Neutrophil (primary cell): ENCODE measurements around the gene PDE1A.

Experiments
- H3K27ac ChIP-seq: fragments of 200-600 bp; sonication (generic); 2 replicates; pipeline ENCODE4 v1.5.1; 2016; ENCODE audit warnings: mild to moderate bottlenecking, moderate library complexity
- H3K27me3 ChIP-seq: fragments of 200-600 bp; sonication (generic); 2 replicates; pipeline ENCODE4 v1.6.0; 2016; ENCODE audit warnings: mild to moderate bottlenecking
- H3K36me3 ChIP-seq: fragments of 200-600 bp; sonication (generic); 2 replicates; pipeline ENCODE4 v1.5.1; 2017
- H3K4me1 ChIP-seq, 2 experiments: fragments of 200-600 bp in 1 of 2; sonication (generic) in 1 of 2; 1 replicate in 1 of 2; 2 replicates in 1 of 2; pipeline versions ENCODE4 v1.5.1 to v1.6.1; 2013 to 2016; ENCODE audit warnings: low read depth in 1 of 2, low read length in 1 of 2, mild to moderate bottlenecking in 1 of 2, moderate library complexity in 1 of 2; ENCODE audit not compliant: control insufficient read depth in 1 of 2, insufficient read depth in 1 of 2
- H3K4me3 ChIP-seq, 2 experiments: fragments of 200-600 bp in 1 of 2; sonication (generic) in 1 of 2; 1 replicate in 1 of 2; 2 replicates in 1 of 2; pipeline ENCODE4 v1.5.1; 2013 to 2016; ENCODE audit warnings: low read depth in 1 of 2, low read length in 1 of 2, mild to moderate bottlenecking in 1 of 2, moderate library complexity in 1 of 2
- H3K9me3 ChIP-seq: fragments of 200-600 bp; sonication (generic); 2 replicates; pipeline ENCODE4 v1.5.1; 2016
- TF ChIP-seq, protein P1 (sequence below): fragments of 200-600 bp; sonication (generic); IDR thresholded peaks from 2 replicates; pipeline ENCODE4 v1.5.1; 2016; ENCODE audit warnings: antibody characterized with exemption

The PDE1A gene

GRCh38 chr2:182447863-182448262 is 21.0 kb upstream of the PDE1A start:
- Histone ChIP-seq H3K27me3 (no peaks in the 10 kb centered on the region), H3K9me3 (no peaks in the 10 kb centered on the region), H3K4me1 (no peaks in the 10 kb centered on the region), H3K4me3 (no peak overlapping the region), H3K27ac (no peak overlapping the region), H3K36me3 (no peaks in the 10 kb centered on the region)
- TF ChIP-seq, protein P1, sequence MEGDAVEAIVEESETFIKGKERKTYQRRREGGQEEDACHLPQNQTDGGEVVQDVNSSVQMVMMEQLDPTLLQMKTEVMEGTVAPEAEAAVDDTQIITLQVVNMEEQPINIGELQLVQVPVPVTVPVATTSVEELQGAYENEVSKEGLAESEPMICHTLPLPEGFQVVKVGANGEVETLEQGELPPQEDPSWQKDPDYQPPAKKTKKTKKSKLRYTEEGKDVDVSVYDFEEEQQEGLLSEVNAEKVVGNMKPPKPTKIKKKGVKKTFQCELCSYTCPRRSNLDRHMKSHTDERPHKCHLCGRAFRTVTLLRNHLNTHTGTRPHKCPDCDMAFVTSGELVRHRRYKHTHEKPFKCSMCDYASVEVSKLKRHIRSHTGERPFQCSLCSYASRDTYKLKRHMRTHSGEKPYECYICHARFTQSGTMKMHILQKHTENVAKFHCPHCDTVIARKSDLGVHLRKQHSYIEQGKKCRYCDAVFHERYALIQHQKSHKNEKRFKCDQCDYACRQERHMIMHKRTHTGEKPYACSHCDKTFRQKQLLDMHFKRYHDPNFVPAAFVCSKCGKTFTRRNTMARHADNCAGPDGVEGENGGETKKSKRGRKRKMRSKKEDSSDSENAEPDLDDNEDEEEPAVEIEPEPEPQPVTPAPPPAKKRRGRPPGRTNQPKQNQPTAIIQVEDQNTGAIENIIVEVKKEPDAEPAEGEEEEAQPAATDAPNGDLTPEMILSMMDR, result no peak

GRCh38 chr2:182447163-182447562 is 20.3 kb upstream of the PDE1A start:
- Histone ChIP-seq H3K4me1 (no peaks in the 10 kb centered on the region), H3K9me3 (no peaks in the 10 kb centered on the region), H3K27me3 (no peaks in the 10 kb centered on the region), H3K27ac (no peak overlapping the region), H3K36me3 (no peaks in the 10 kb centered on the region), H3K4me3 (no peak overlapping the region)
- TF ChIP-seq, protein P1, result no peak

DNA sequence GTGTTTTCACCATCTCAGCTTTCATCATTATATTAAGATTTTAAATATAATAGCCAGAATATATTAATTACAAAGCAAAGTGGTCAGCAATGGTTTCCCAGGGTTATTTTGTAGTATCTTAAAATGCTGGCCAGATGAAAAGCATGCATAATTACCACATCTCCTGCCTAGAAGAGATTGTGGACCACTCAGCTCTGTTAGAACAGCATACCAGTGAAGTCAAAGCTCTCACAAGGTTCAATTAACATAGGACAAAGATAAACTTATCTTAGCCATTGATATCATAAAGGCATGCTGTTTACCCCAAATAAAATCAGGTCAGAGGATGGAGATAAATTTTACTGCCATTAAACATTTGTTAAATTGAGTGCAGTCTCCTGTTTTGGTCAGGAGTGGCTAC is 19.3 kb upstream of the PDE1A start:
- Histone ChIP-seq H3K4me3 (no peak overlapping the region), H3K36me3 (no peaks in the 10 kb centered on the region), H3K27me3 (no peaks in the 10 kb centered on the region), H3K27ac (no peak overlapping the region), H3K4me1 (no peaks in the 10 kb centered on the region), H3K9me3 (no peaks in the 10 kb centered on the region)
- TF ChIP-seq, protein P1, result no peak

- Histone ChIP-seq H3K9me3 (no peaks in the 10 kb centered on the region), H3K36me3 (no peaks in the 10 kb centered on the region), H3K4me1 (no peaks in the 10 kb centered on the region), H3K4me3 (no peak overlapping the region), H3K27ac (no peak overlapping the region), H3K27me3 (no peaks in the 10 kb centered on the region)
- TF ChIP-seq, protein P1, result no peak
These were observed 18.6 kb upstream of the PDE1A start for GRCh38 chr2:182445391-182445965.

GRCh38 chr2:182444806-182445205 is 18.0 kb upstream of the PDE1A start:
- Histone ChIP-seq H3K9me3 (no peaks in the 10 kb centered on the region), H3K27me3 (no peaks in the 10 kb centered on the region), H3K4me1 (no peaks in the 10 kb centered on the region), H3K4me3 (no peak overlapping the region), H3K27ac (no peak overlapping the region), H3K36me3 (no peaks in the 10 kb centered on the region)
- TF ChIP-seq, protein P1, result no peak

DNA sequence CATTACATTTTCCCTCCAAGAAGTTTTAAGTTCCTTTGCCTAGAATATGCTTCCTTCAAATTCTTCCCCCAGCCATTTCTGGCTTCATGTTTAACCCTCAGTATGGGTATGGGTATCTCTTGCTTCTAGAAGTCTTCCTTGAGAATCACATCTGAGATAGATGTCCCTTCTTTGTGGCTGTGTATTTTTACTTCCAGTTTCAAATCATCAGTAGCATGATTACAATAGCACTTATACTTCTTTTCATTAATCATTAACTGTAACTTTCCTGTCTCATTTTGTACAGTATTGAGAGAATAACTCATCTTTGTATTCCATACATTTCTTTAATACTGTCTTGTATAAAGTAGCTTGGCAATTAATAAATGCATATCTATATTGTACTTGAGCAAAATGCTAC is 17.3 kb upstream of the PDE1A start:
- no peaks in the 10 kb centered on the region for H3K27me3 ChIP-seq
- no peaks in the 10 kb centered on the region for H3K4me1 ChIP-seq
- TF ChIP-seq, protein P1, result no peak
- H3K9me3 ChIP-seq, result no peaks in the 10 kb centered on the region
- no peak overlapping the region for H3K4me3 ChIP-seq
- H3K27ac ChIP-seq, result no peak overlapping the region
- H3K36me3 ChIP-seq, result no peaks in the 10 kb centered on the region
